ENCODE data around the gene CSTPP1.
"Not testable (repeated sequence)": the region's sequence is repeated elsewhere in the genome, so short reads cannot be mapped to it uniquely, and the experiment has no call there.

CSTPP1 gene

GRCh38 chr11:47111318-47111804 lies 174.8 kb downstream of the CSTPP1 start:
- ATAC-seq (ENCODE audit: low read depth) (no peak), DNase-seq (ENCODE audit: low spot score) (no peak)
- TF ChIP-seq CTCF (IDR thresholded peaks at IDR 0.05; ENCODE audit: poor library complexity, severe bottlenecking) = no peak

GRCh38 chr11:47112941-47113340 lies 176.4 kb downstream of the CSTPP1 start:
- ATAC-seq (ENCODE audit: low read depth); H3K27ac ChIP-seq (ENCODE audit: poor library complexity, severe bottlenecking); H3K4me3 ChIP-seq (ENCODE audit: severe bottlenecking); H3K27me3 ChIP-seq (ENCODE audit: insufficient read depth, poor library complexity, severe bottlenecking); H3K36me3 ChIP-seq (ENCODE audit: low read depth); H3K9me3 ChIP-seq (ENCODE audit: severe bottlenecking); DNase-seq (ENCODE audit: low spot score); H3K4me1 ChIP-seq (ENCODE audit: insufficient read depth, poor library complexity, severe bottlenecking): not testable (repeated sequence)

More at GRCh38 chr11:47111318-47111804, 174.8 kb downstream of the CSTPP1 start:
- no peaks in the 10 kb centered on the region for H3K27me3 ChIP-seq (ENCODE audit: insufficient read depth, poor library complexity, severe bottlenecking)
- H3K36me3 ChIP-seq (ENCODE audit: low read depth) = no peaks in the 10 kb centered on the region; the same call in 1 of the 2 replicates
- no peaks in the 10 kb centered on the region for H3K9me3 ChIP-seq (ENCODE audit: severe bottlenecking)
- no peaks in the 10 kb centered on the region for H3K4me1 ChIP-seq (ENCODE audit: insufficient read depth, poor library complexity, severe bottlenecking)
- no peak overlapping the region for H3K4me3 ChIP-seq (ENCODE audit: severe bottlenecking)
- no peak overlapping the region for H3K27ac ChIP-seq (ENCODE audit: poor library complexity, severe bottlenecking)

GRCh38 chr11:47118958-47119688 lies 182.6 kb downstream of the CSTPP1 start:
- not testable (repeated sequence) for H3K4me1 ChIP-seq (ENCODE audit: insufficient read depth, poor library complexity, severe bottlenecking); H3K36me3 ChIP-seq (ENCODE audit: low read depth); H3K27me3 ChIP-seq (ENCODE audit: insufficient read depth, poor library complexity, severe bottlenecking); H3K9me3 ChIP-seq (ENCODE audit: severe bottlenecking); H3K4me3 ChIP-seq (ENCODE audit: severe bottlenecking); H3K27ac ChIP-seq (ENCODE audit: poor library complexity, severe bottlenecking)
- ATAC-seq (ENCODE audit: low read depth) (peak; percentile 70), DNase-seq (ENCODE audit: low spot score) (peak; percentile 75)

GRCh38 chr11:47121056-47121455 lies 184.5 kb downstream of the CSTPP1 start:
- no peak for DNase-seq (ENCODE audit: low spot score)
- Histone ChIP-seq H3K4me1 (ENCODE audit: insufficient read depth, poor library complexity, severe bottlenecking) (no peaks in the 10 kb centered on the region), H3K27me3 (ENCODE audit: insufficient read depth, poor library complexity, severe bottlenecking) (no peaks in the 10 kb centered on the region), H3K36me3 (ENCODE audit: low read depth) (no peaks in the 10 kb centered on the region), H3K4me3 (ENCODE audit: severe bottlenecking) (no peak overlapping the region), H3K9me3 (ENCODE audit: severe bottlenecking) (no peaks in the 10 kb centered on the region), H3K27ac (ENCODE audit: poor library complexity, severe bottlenecking) (no peak overlapping the region)
- no peak for ATAC-seq (ENCODE audit: low read depth)
- TF ChIP-seq CTCF (IDR thresholded peaks at IDR 0.05; ENCODE audit: poor library complexity, severe bottlenecking) = no peak

GRCh38 chr11:47121731-47122130 lies 185.2 kb downstream of the CSTPP1 start:
- no peak for TF ChIP-seq CTCF (IDR thresholded peaks at IDR 0.05; ENCODE audit: poor library complexity, severe bottlenecking)
- DNase-seq (ENCODE audit: low spot score) = no peak
- Histone ChIP-seq H3K4me3 (ENCODE audit: severe bottlenecking) (no peak overlapping the region), H3K9me3 (ENCODE audit: severe bottlenecking) (no peaks in the 10 kb centered on the region), H3K36me3 (ENCODE audit: low read depth) (no peaks in the 10 kb centered on the region), H3K27ac (ENCODE audit: poor library complexity, severe bottlenecking) (no peak overlapping the region), H3K27me3 (ENCODE audit: insufficient read depth, poor library complexity, severe bottlenecking) (no peaks in the 10 kb centered on the region), H3K4me1 (ENCODE audit: insufficient read depth, poor library complexity, severe bottlenecking) (no peaks in the 10 kb centered on the region)
- no peak for ATAC-seq (ENCODE audit: low read depth)

GRCh38 chr11:47123094-47123493 lies 186.5 kb downstream of the CSTPP1 start:
- DNase-seq (ENCODE audit: low spot score) (no peak), ATAC-seq (ENCODE audit: low read depth) (no peak)
- Histone ChIP-seq H3K4me1 (ENCODE audit: insufficient read depth, poor library complexity, severe bottlenecking) (no peaks in the 10 kb centered on the region), H3K27ac (ENCODE audit: poor library complexity, severe bottlenecking) (no peak overlapping the region), H3K4me3 (ENCODE audit: severe bottlenecking) (no peak overlapping the region), H3K27me3 (ENCODE audit: insufficient read depth, poor library complexity, severe bottlenecking) (no peaks in the 10 kb centered on the region), H3K36me3 (ENCODE audit: low read depth) (no peaks in the 10 kb centered on the region), H3K9me3 (ENCODE audit: severe bottlenecking) (no peaks in the 10 kb centered on the region)
- TF ChIP-seq CTCF (IDR thresholded peaks at IDR 0.05; ENCODE audit: poor library complexity, severe bottlenecking) = no peak

Measured in RWPE2 (cell line).